ENCODE results near the gene C10orf67.
"Not testable (repeated sequence)": the region's sequence is repeated elsewhere in the genome, so short reads cannot be mapped to it uniquely, and the experiment has no call there.

C10orf67 gene

DNA sequence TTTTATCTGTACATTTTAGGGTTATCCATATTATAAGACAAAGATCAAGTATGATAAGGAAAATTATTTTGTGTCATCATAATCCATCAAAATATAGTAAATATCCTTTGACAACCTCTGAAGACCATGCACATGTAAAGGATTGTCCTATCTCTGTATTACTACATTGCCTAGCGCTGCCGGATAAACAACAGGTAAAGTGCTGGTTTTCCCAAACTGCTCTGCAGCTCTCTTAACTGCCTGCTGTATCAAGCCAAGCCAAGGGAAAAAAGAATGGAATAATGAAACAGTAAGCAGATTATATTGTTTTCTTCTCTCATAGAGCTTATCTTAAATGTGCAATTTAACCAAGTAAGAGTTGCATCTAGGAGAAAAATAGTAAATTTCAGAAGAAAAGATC, 81.7 kb downstream of the C10orf67 start:
- no peaks in the 10 kb centered on the region for H3K79me2 ChIP-seq (ENCODE audit: insufficient read depth, low read length)
- no peak overlapping the region for H2AFZ ChIP-seq (ENCODE audit: low read depth, low read length, severe bottlenecking)
- no peaks in the 10 kb centered on the region for H3K36me3 ChIP-seq (ENCODE audit: low read length)
- no peak overlapping the region for H3K9ac ChIP-seq (ENCODE audit: low read length)
- no peak overlapping the region for H3K4me3 ChIP-seq (ENCODE audit: insufficient read depth, low read length, poor library complexity, severe bottlenecking)
- no peaks in the 10 kb centered on the region for H3F3A ChIP-seq (ENCODE audit: insufficient read depth)
- TF ChIP-seq, protein P1, sequence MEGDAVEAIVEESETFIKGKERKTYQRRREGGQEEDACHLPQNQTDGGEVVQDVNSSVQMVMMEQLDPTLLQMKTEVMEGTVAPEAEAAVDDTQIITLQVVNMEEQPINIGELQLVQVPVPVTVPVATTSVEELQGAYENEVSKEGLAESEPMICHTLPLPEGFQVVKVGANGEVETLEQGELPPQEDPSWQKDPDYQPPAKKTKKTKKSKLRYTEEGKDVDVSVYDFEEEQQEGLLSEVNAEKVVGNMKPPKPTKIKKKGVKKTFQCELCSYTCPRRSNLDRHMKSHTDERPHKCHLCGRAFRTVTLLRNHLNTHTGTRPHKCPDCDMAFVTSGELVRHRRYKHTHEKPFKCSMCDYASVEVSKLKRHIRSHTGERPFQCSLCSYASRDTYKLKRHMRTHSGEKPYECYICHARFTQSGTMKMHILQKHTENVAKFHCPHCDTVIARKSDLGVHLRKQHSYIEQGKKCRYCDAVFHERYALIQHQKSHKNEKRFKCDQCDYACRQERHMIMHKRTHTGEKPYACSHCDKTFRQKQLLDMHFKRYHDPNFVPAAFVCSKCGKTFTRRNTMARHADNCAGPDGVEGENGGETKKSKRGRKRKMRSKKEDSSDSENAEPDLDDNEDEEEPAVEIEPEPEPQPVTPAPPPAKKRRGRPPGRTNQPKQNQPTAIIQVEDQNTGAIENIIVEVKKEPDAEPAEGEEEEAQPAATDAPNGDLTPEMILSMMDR (IDR thresholded peaks at IDR 0.05; ENCODE audit: insufficient read depth, low read length, poor library complexity, severe bottlenecking) = no peak
- no peak for TF ChIP-seq EZH2phosphoT487 (conservative IDR thresholded peaks at IDR 0.05; ENCODE audit: low read length)
- H4K20me1 ChIP-seq (ENCODE audit: low read depth, low read length) = no peaks in the 10 kb centered on the region
- H3K9me2 ChIP-seq (replicated peaks; ENCODE audit: insufficient read depth, low read length) = no peaks in the 10 kb centered on the region
- H3K9me3 ChIP-seq (ENCODE audit: insufficient read depth, low read length) = no peaks in the 10 kb centered on the region
- no peaks in the 10 kb centered on the region for H3K27me3 ChIP-seq (ENCODE audit: low read length)
- no peak overlapping the region for H3K4me2 ChIP-seq (ENCODE audit: low read depth, low read length, poor library complexity, severe bottlenecking)
- H3K27ac ChIP-seq (ENCODE audit: low read depth, low read length) = no peak overlapping the region

DNA sequence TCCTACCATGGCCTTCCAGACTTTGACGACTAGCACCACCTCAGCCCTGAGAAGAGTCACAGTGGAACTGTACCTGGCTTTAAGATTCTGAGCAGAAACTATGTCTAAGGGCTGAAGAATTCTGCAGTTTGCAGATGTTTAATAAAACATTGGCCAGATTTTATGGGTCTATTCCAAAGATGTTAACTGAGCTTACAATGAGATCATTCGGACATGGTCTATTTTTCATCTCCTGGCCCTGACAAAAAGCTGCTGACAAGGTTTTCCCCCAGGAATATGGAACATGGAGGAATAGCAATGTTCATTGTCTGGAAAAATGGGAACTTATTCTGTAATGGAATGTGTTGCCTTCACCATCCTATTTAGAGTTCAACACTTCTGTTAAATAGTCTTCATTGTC, 86.1 kb downstream of the C10orf67 start:
- H3F3A ChIP-seq (ENCODE audit: insufficient read depth) = no peaks in the 10 kb centered on the region
- TF ChIP-seq, protein P1 (IDR thresholded peaks at IDR 0.05; ENCODE audit: insufficient read depth, low read length, poor library complexity, severe bottlenecking) = no peak
- TF ChIP-seq EZH2phosphoT487 (conservative IDR thresholded peaks at IDR 0.05; ENCODE audit: low read length) = no peak

DNA sequence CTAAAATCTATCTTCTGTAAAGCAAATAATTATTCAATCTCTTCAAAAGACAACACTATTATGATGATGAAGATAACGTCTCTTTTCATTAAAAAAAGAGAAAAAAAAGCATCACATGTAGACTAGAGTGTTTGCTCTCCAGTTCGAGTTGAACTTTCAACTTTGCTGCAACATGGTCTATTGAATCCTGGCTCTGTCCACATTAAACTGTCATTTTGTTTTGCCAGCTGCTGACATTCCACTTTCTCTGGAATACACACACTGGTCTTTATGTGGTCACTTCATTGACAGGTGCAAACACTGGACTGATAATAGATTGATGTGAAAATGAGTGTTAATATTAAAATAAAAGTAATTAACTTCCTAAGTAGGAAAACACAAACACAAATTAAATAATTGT, 90.8 kb downstream of the C10orf67 start:
- no peaks in the 10 kb centered on the region for H3F3A ChIP-seq (ENCODE audit: insufficient read depth)
- H3K9me2 ChIP-seq (replicated peaks; ENCODE audit: insufficient read depth, low read length) = no peaks in the 10 kb centered on the region
- H3K27me3 ChIP-seq (ENCODE audit: low read length) = no peaks in the 10 kb centered on the region
- H3K4me3 ChIP-seq (ENCODE audit: insufficient read depth, low read length, poor library complexity, severe bottlenecking) = no peak overlapping the region
- no peak overlapping the region for H3K9ac ChIP-seq (ENCODE audit: low read length)
- no peak overlapping the region for H2AFZ ChIP-seq (ENCODE audit: low read depth, low read length, severe bottlenecking)
- H3K79me2 ChIP-seq (ENCODE audit: insufficient read depth, low read length) = no peaks in the 10 kb centered on the region
- H3K27ac ChIP-seq (ENCODE audit: low read depth, low read length) = no peak overlapping the region
- no peaks in the 10 kb centered on the region for H3K36me3 ChIP-seq (ENCODE audit: low read length)
- TF ChIP-seq EZH2phosphoT487 (conservative IDR thresholded peaks at IDR 0.05; ENCODE audit: low read length) = no peak
- TF ChIP-seq, protein P1 (IDR thresholded peaks at IDR 0.05; ENCODE audit: insufficient read depth, low read length, poor library complexity, severe bottlenecking) = no peak
- H3K9me3 ChIP-seq (ENCODE audit: insufficient read depth, low read length) = no peaks in the 10 kb centered on the region
- H4K20me1 ChIP-seq (ENCODE audit: low read depth, low read length) = no peaks in the 10 kb centered on the region
- H3K4me2 ChIP-seq (ENCODE audit: low read depth, low read length, poor library complexity, severe bottlenecking) = no peak overlapping the region

More for the DNA sequence above, 86.1 kb downstream of the C10orf67 start:
- Histone ChIP-seq H3K9me2 (replicated peaks; ENCODE audit: insufficient read depth, low read length) (no peaks in the 10 kb centered on the region), H3K4me2 (ENCODE audit: low read depth, low read length, poor library complexity, severe bottlenecking) (no peak overlapping the region), H4K20me1 (ENCODE audit: low read depth, low read length) (no peaks in the 10 kb centered on the region), H3K27me3 (ENCODE audit: low read length) (no peaks in the 10 kb centered on the region), H3K36me3 (ENCODE audit: low read length) (no peaks in the 10 kb centered on the region), H3K79me2 (ENCODE audit: insufficient read depth, low read length) (no peaks in the 10 kb centered on the region), H3K9me3 (ENCODE audit: insufficient read depth, low read length) (no peaks in the 10 kb centered on the region), H2AFZ (ENCODE audit: low read depth, low read length, severe bottlenecking) (no peak overlapping the region), H3K9ac (ENCODE audit: low read length) (no peak overlapping the region), H3K4me3 (ENCODE audit: insufficient read depth, low read length, poor library complexity, severe bottlenecking) (no peak overlapping the region), H3K27ac (ENCODE audit: low read depth, low read length) (no peak overlapping the region)

DNA sequence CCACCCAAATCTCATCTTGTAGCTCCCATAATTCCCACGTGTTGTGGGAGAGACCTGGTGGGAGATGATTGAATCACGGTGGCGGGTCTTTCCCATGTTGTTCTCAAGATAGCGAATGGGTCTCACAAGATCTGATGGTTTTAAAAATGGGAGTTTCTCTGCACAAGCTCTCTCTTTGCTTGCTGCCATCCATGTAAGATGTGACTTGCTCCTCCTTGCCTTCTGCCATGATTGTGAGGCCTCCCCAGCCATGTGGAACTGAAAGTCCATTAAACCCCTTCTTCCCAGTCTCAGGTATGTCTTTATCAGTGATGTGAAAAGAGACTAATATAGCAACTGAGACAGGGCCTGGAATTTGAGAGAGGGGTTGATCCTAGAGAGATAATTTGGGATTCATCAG, 91.7 kb downstream of the C10orf67 start:
- not testable (repeated sequence) for H3K9me2 ChIP-seq (replicated peaks; ENCODE audit: insufficient read depth, low read length); H4K20me1 ChIP-seq (ENCODE audit: low read depth, low read length); H3K36me3 ChIP-seq (ENCODE audit: low read length); H3K9ac ChIP-seq (ENCODE audit: low read length); H2AFZ ChIP-seq (ENCODE audit: low read depth, low read length, severe bottlenecking); H3K4me2 ChIP-seq (ENCODE audit: low read depth, low read length, poor library complexity, severe bottlenecking); H3K27me3 ChIP-seq (ENCODE audit: low read length); H3F3A ChIP-seq (ENCODE audit: insufficient read depth); H3K4me3 ChIP-seq (ENCODE audit: insufficient read depth, low read length, poor library complexity, severe bottlenecking); H3K9me3 ChIP-seq (ENCODE audit: insufficient read depth, low read length); H3K27ac ChIP-seq (ENCODE audit: low read depth, low read length); H3K79me2 ChIP-seq (ENCODE audit: insufficient read depth, low read length)

DNA sequence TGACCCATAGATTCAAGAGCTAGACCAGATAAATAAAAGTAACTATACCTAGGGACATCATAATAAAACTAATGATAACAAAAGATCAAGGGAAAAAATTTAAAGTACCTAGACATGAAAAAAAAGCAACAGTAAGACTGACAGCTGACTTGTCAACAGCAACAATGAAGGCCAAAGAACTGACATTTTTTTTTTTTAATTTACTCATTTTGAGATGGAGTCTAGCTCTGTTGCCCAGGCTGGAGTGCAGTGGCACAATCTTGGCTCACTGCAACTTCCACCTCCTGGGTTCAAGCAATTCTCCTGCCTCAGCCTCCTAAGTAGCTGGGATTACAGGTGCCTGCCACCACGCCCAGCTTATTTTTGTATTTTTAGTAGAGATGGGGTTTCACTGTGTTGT, 102.8 kb downstream of the C10orf67 start:
- not testable (repeated sequence) for H3F3A ChIP-seq (ENCODE audit: insufficient read depth); H3K4me2 ChIP-seq (ENCODE audit: low read depth, low read length, poor library complexity, severe bottlenecking); H3K9ac ChIP-seq (ENCODE audit: low read length); H3K27me3 ChIP-seq (ENCODE audit: low read length); H3K4me3 ChIP-seq (ENCODE audit: insufficient read depth, low read length, poor library complexity, severe bottlenecking); H4K20me1 ChIP-seq (ENCODE audit: low read depth, low read length); H3K27ac ChIP-seq (ENCODE audit: low read depth, low read length); H3K36me3 ChIP-seq (ENCODE audit: low read length); H3K9me3 ChIP-seq (ENCODE audit: insufficient read depth, low read length); H3K79me2 ChIP-seq (ENCODE audit: insufficient read depth, low read length); H3K9me2 ChIP-seq (replicated peaks; ENCODE audit: insufficient read depth, low read length); H2AFZ ChIP-seq (ENCODE audit: low read depth, low read length, severe bottlenecking)
